Measurements from ENCODE around the gene EGLN2.
"Not testable (repeated sequence)": the region's sequence is repeated elsewhere in the genome, so short reads cannot be mapped to it uniquely, and the experiment has no call there.

EGLN2 gene

GRCh38 chr19:40811478-40812341 lies 12.7 kb downstream of the EGLN2 start:
- H3K27ac Mint-ChIP-seq: peak overlapping the region; percentile 90 to 99 (median 97)
- H3K4me3 Mint-ChIP-seq: peak overlapping the region; percentile 95 to 99 (median 98)
- peaks cover 10% of the 10 kb centered on the region for H3K36me3 Mint-ChIP-seq (ENCODE audit: low read depth)
- peaks cover 11% of the 10 kb centered on the region for H3K27me3 Mint-ChIP-seq (ENCODE audit: low read depth)
- no peaks in the 10 kb centered on the region for H3K9me3 Mint-ChIP-seq
- H3K4me1 Mint-ChIP-seq: peaks cover 51% of the 10 kb centered on the region
- TF ChIP-seq, protein P1, sequence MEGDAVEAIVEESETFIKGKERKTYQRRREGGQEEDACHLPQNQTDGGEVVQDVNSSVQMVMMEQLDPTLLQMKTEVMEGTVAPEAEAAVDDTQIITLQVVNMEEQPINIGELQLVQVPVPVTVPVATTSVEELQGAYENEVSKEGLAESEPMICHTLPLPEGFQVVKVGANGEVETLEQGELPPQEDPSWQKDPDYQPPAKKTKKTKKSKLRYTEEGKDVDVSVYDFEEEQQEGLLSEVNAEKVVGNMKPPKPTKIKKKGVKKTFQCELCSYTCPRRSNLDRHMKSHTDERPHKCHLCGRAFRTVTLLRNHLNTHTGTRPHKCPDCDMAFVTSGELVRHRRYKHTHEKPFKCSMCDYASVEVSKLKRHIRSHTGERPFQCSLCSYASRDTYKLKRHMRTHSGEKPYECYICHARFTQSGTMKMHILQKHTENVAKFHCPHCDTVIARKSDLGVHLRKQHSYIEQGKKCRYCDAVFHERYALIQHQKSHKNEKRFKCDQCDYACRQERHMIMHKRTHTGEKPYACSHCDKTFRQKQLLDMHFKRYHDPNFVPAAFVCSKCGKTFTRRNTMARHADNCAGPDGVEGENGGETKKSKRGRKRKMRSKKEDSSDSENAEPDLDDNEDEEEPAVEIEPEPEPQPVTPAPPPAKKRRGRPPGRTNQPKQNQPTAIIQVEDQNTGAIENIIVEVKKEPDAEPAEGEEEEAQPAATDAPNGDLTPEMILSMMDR (IDR thresholded peaks at IDR 0.05; ENCODE audit: unreplicated experiment in 3 of 3): no peak

GRCh38 chr19:40812571-40812970 lies 13.6 kb downstream of the EGLN2 start:
- Mint-ChIP-seq H3K36me3 (ENCODE audit: low read depth) (peaks cover 10% of the 10 kb centered on the region), H3K4me3 (peak overlapping the region; percentile 95 to 99 (median 98)), H3K27me3 (ENCODE audit: low read depth) (peaks cover 11% of the 10 kb centered on the region), H3K4me1 (peaks cover 47% of the 10 kb centered on the region), H3K27ac (peak overlapping the region; percentile 87 to 94 (median 90))
- H3K9me3 Mint-ChIP-seq: not testable (repeated sequence)

GRCh38 chr19:40813182-40813581 lies 14.2 kb downstream of the EGLN2 start:
- Mint-ChIP-seq H3K27ac (peak overlapping the region; percentile 87 to 94 (median 90)), H3K27me3 (ENCODE audit: low read depth) (peaks cover 11% of the 10 kb centered on the region), H3K4me1 (peaks cover 48% of the 10 kb centered on the region), H3K9me3 (no peaks in the 10 kb centered on the region), H3K36me3 (ENCODE audit: low read depth) (peaks cover 6% of the 10 kb centered on the region), H3K4me3 (peak overlapping the region; percentile 95 to 99 (median 98))
- TF ChIP-seq, protein P1 (IDR thresholded peaks at IDR 0.05; ENCODE audit: unreplicated experiment in 3 of 3): no peak

- H3K4me3 Mint-ChIP-seq: peak overlapping the region; percentile 3 to 21 (median 16)
- TF ChIP-seq, protein P1 (IDR thresholded peaks at IDR 0.05; ENCODE audit: unreplicated experiment in 3 of 3): no peak
Observed at GRCh38 chr19:40815223-40815622, 16.2 kb downstream of the EGLN2 start.

DNA sequence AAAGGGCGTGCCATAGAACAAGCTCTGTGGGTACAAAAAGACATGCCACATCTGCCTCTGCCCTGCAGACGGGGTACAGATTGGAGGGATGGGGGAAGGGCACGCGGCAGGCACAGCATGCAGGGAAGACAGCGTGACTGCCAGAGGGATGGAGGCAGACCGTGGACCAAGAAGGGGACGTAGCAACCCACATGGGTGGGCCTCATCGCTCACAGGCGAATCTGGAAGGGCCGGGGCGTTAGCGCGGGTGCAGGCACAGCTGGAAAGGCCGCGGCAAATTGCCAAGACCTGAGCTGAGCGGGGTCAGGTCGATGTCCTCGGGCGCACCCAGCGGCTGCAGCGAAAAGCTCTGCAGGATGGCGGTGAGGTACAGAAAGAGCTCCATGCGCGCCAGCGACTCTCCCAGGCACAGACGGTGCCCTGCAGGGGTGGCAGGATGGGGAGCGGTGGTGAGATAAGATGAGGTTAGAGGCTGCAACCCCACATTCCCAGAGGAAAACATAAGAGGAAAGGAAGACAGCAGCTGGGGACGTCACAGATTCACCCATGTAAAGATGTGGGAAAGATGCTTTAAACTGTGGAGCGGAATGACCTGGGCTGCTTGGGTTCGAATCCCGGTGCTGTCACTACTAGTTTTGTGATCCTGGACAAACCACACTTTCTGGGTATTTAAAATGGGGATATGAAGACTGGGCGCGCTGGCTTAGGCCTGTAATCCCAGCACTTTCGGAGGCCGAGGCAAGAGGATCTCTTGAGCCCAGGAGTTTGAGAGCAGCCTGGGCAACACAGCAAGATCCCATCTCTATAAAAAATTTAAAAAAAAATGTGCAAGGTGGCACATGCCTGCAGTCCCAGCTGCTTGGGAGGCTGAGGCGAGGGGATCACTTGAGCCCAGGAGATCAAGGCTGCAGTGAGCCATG lies 19.7 kb downstream of the EGLN2 start:
- TF ChIP-seq, protein P1 (IDR thresholded peaks at IDR 0.05; ENCODE audit: unreplicated experiment in 3 of 3): peak in 2 of 3 experiments; percentile 25 to 32
- Mint-ChIP-seq H3K4me1 (peaks cover 38% of the 10 kb centered on the region), H3K4me3 (peak overlapping the region; percentile 37 to 54 (median 48)), H3K27ac (peak overlapping the region in 2 of 3 experiments; percentile 63 to 72)
- H3K9me3 Mint-ChIP-seq; H3K36me3 Mint-ChIP-seq (ENCODE audit: low read depth); H3K27me3 Mint-ChIP-seq (ENCODE audit: low read depth): not testable (repeated sequence)

More at GRCh38 chr19:40815223-40815622, 16.2 kb downstream of the EGLN2 start:
- no peaks in the 10 kb centered on the region for H3K9me3 Mint-ChIP-seq
- H3K4me1 Mint-ChIP-seq: peaks cover 51% of the 10 kb centered on the region
- H3K36me3 Mint-ChIP-seq (ENCODE audit: low read depth): peaks cover 6% of the 10 kb centered on the region
- peaks cover 11% of the 10 kb centered on the region for H3K27me3 Mint-ChIP-seq (ENCODE audit: low read depth)
- H3K27ac Mint-ChIP-seq: peak overlapping the region; percentile 24 to 76 (median 40)
